GM18498 (cell line): Measurements from ENCODE around the gene PSTPIP1.

Experiments
- ATAC-seq: cut with Tn5 transposase; IDR thresholded peaks from one replicate; pipeline ENCODE4 v1.9.1; 2021; ENCODE audit warnings: mild to moderate bottlenecking, moderate library complexity; ENCODE audit not compliant: unreplicated experiment

PSTPIP1 gene

GRCh38 chr15:76978522-76979330, 16.2 kb upstream of the PSTPIP1 start:
- ATAC-seq, result no peak

GRCh38 chr15:76979331-76979925, 15.5 kb upstream of the PSTPIP1 start:
- ATAC-seq, result no peak

- ATAC-seq, result no peak
These were observed 14.9 kb upstream of the PSTPIP1 start for GRCh38 chr15:76979996-76980520.

- no peak for ATAC-seq
These were observed 12.6 kb upstream of the PSTPIP1 start for GRCh38 chr15:76982356-76982755.

- ATAC-seq, result no peak
These were observed 12.2 kb upstream of the PSTPIP1 start for GRCh38 chr15:76982756-76983155.

- ATAC-seq, result no peak
These were observed 11.1 kb upstream of the PSTPIP1 start for GRCh38 chr15:76983590-76984375.

- ATAC-seq, result no peak
These were observed 8.2 kb upstream of the PSTPIP1 start for GRCh38 chr15:76986743-76987142.

GRCh38 chr15:76987276-76987675, 7.7 kb upstream of the PSTPIP1 start:
- no peak for ATAC-seq

GRCh38 chr15:76987896-76988860, 6.7 kb upstream of the PSTPIP1 start:
- ATAC-seq, result peak; percentile 72

- peak; percentile 10 for ATAC-seq
These were observed 5.8 kb upstream of the PSTPIP1 start for GRCh38 chr15:76988867-76989780.

- ATAC-seq, result no peak
These were observed 3.9 kb upstream of the PSTPIP1 start for GRCh38 chr15:76991048-76991447.

GRCh38 chr15:76991741-76992645, 2.9 kb upstream of the PSTPIP1 start:
- no peak for ATAC-seq

GRCh38 chr15:76993114-76993725, 1.7 kb upstream of the PSTPIP1 start:
- ATAC-seq, result no peak

GRCh38 chr15:76994001-76994400, 925 bp upstream of the PSTPIP1 start:
- ATAC-seq, result no peak

GRCh38 chr15:76994496-76994895, 430 bp upstream of the PSTPIP1 start:
- ATAC-seq, result no peak

GRCh38 chr15:76996076-76996525, 1.2 kb downstream of the PSTPIP1 start:
- no peak for ATAC-seq

- no peak for ATAC-seq
These were observed 1.8 kb downstream of the PSTPIP1 start for GRCh38 chr15:76996526-76997401.
